Measurements from ENCODE around the gene HS6ST3.

GRCh38 chr13:96795670-96796069 is 705.8 kb downstream of the HS6ST3 start:
- no peak for TF ChIP-seq CTCF (IDR thresholded peaks at IDR 0.05; ENCODE audit: low read length)
- no peak for TF ChIP-seq EZH2 (IDR thresholded peaks at IDR 0.05; ENCODE audit: borderline replicate concordance, low read length)

Data from OCI-LY1 (cell line).